ENCODE data around the gene DUSP15. TPM values are rescaled to one million over a fixed set of nuclear protein-coding genes. Genes with fewer than 3 reads are reported as not detected.

The DUSP15 gene
- total RNA-seq, 1 experiment from 2014 or later = not detected

DNA sequence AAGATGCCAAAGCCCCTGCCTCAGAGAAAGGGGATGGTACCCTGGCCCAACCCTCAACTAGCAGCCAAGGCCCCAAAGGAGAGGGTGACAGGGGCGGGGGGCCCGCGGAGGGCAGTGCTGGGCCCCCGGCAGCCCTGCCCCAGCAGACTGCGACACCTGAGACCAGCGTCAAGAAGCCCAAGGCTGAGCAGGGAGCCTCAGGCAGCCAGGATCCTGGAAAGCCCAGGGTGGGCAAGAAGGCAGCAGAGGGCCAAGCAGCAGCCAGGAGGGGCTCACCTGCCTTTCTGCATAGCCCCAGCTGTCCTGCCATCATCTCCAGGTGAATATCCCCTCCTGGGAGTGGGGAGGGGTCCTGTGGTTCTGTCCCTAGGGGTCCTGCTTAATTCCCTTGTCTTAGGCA lies 50.1 kb downstream of the DUSP15 start (continued):
- TF ChIP-seq POLR2A (IDR thresholded peaks at IDR 0.05; ENCODE audit: borderline replicate concordance, extremely low read depth, insufficient read depth, insufficient read length) (no peak), ELF1 (IDR thresholded peaks at IDR 0.05; ENCODE audit: borderline replicate concordance, low read depth) (no peak), EZH2phosphoT487 (IDR thresholded peaks at IDR 0.05; ENCODE audit: borderline replicate concordance) (no peak), SRF (IDR thresholded peaks at IDR 0.05; ENCODE audit: low read depth) (no peak), SP1 (IDR thresholded peaks at IDR 0.05; ENCODE audit: low read depth) (no peak), EGR1 (IDR thresholded peaks at IDR 0.05; ENCODE audit: low read depth) (no peak), JUND (IDR thresholded peaks at IDR 0.05) (no peak)
- TF ChIP-seq, protein P1, sequence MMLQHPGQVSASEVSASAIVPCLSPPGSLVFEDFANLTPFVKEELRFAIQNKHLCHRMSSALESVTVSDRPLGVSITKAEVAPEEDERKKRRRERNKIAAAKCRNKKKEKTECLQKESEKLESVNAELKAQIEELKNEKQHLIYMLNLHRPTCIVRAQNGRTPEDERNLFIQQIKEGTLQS (IDR thresholded peaks at IDR 0.05) = no peak

- no peak within 1 kb of the TSS for H3K9ac ChIP-seq (ENCODE audit: low read length)
- H2AFZ ChIP-seq (ENCODE audit: low read depth, low read length, poor library complexity, severe bottlenecking) = no peak within 1 kb of the TSS
- CTCF ChIA-PET = no interaction called here
- BruUV-seq (replicated peaks) = no TSS peak
- H3K27me3 ChIP-seq (ENCODE audit: insufficient read depth, low read length) = no peaks in the 10 kb centered on the region
- POLR2A ChIA-PET = no interaction called here
- H3K9me3 ChIP-seq (ENCODE audit: control insufficient read depth in 1 of 2, insufficient read depth in 1 of 2, low read depth in 1 of 2, low read length in 2 of 2) = no peaks in the 10 kb centered on the region
- TF ChIP-seq EZH2phosphoT487 (IDR thresholded peaks at IDR 0.05; ENCODE audit: borderline replicate concordance) (no peak), REST (IDR thresholded peaks at IDR 0.05; ENCODE audit: low read depth) (no peak), CEBPB (IDR thresholded peaks at IDR 0.05; ENCODE audit: low read depth) (no peak), JUND (IDR thresholded peaks at IDR 0.05) (no peak), SP1 (IDR thresholded peaks at IDR 0.05; ENCODE audit: low read depth) (no peak), POLR2AphosphoS5 (IDR thresholded peaks at IDR 0.05; ENCODE audit: low read depth, low read length) (no peak), POLR2A (IDR thresholded peaks at IDR 0.05; ENCODE audit: borderline replicate concordance, extremely low read depth, insufficient read depth, insufficient read length) (no peak), ZNF274 (IDR thresholded peaks at IDR 0.05; ENCODE audit: low read depth, low read length) (no peak)
- TF ChIP-seq, protein P1 (IDR thresholded peaks at IDR 0.05) = no peak
- TF ChIP-seq, protein P2, sequence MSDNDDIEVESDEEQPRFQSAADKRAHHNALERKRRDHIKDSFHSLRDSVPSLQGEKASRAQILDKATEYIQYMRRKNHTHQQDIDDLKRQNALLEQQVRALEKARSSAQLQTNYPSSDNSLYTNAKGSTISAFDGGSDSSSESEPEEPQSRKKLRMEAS (IDR thresholded peaks at IDR 0.05) = no peak
- ATAC-seq (no peak), DNase-seq (ENCODE audit: low read depth, low spot score) (no peak)
- H3K27ac ChIP-seq (ENCODE audit: low read depth, low read length) = no peak within 1 kb of the TSS
- RAD21 ChIA-PET (ENCODE audit: low non-redundant PET in 1 of 2, low total read pairs in 2 of 2, uncharacterized antibody in 2 of 2, unreplicated experiment in 2 of 2) = no interaction called here
- no peaks in the 10 kb centered on the region for H3K9me2 ChIP-seq (ENCODE audit: insufficient read depth)
- intact Hi-C loops (cut with micrococcal nuclease) = no loop called here
- H3K4me1 ChIP-seq (ENCODE audit: control insufficient read depth in 1 of 2, insufficient read depth in 2 of 2, low read length in 2 of 2) = peaks cover 0 to 9% of the 10 kb centered on the region in 2 experiments; a peak in 1 of 4 replicates
- H3K4me2 ChIP-seq (ENCODE audit: low read length) = no peak within 1 kb of the TSS
- no peaks in the 10 kb centered on the region for H3K79me2 ChIP-seq (ENCODE audit: insufficient read depth, low read length)
- no peaks in the 10 kb centered on the region for H3K36me3 ChIP-seq (ENCODE audit: control insufficient read depth in 1 of 2, insufficient read depth in 2 of 2, low read length in 2 of 2)
- H4K20me1 ChIP-seq (ENCODE audit: insufficient read depth) = no peaks in the 10 kb centered on the region
- H3K4me3 ChIP-seq (replicated peaks in 1 of 2; ENCODE audit: low read depth in 1 of 2, low read length in 2 of 2) = no peak within 1 kb of the TSS
These were observed 51.1 kb downstream of the DUSP15 start, which contains the start of gene MYLK2 for GRCh38 chr20:31819083-31819784. MYLK2 (plus strand) TSS chr20:31819356; CDS start chr20:31819581, 225 bp downstream.
